SK-N-SH (cell line): ENCODE data around the gene ABCB10. TPM values are rescaled to one million over a fixed set of nuclear protein-coding genes. Genes with fewer than 3 reads are reported as not detected.

Experiments used
- CTCF ChIA-PET: fragments of 300-600, 350-600 bp; formaldehyde crosslinking; extraction: SDS; loops from one replicate; lab custom pipeline; 2021; lab: Yijun Ruan, JAX
- POLR2A ChIA-PET: fragments of 350-600 bp; sonication (Branson Sonifier 250); formaldehyde crosslinking; extraction: SDS; loops from one replicate; lab custom pipeline; 2020; ENCODE audit warnings: antibody characterized with exemption, inconsistent platforms; lab: Yijun Ruan, JAX
- DNase-seq: peaks from one replicate; pipeline ENCODE4 v3.0.0; 2012
- H2AFZ ChIP-seq: fragments of 200-600 bp; sonication (generic); 2 replicates; pipeline ENCODE4 v1.8.1; 2016; ENCODE audit warnings: antibody characterized with exemption, mild to moderate bottlenecking, low read depth
- H3F3A ChIP-seq: fragments of 200-600 bp; sonication (generic); replicated peaks from 2 replicates; pipeline ENCODE3; 2016; ENCODE audit warnings: antibody characterized with exemption, mild to moderate bottlenecking; ENCODE audit not compliant: insufficient read depth
- H3K27ac ChIP-seq, 2 experiments: fragments of 200-500 bp in 1 of 2; fragments of 200-600 bp in 1 of 2; sonication (Bioruptor generic) in 1 of 2; sonication (generic), shearing (Covaris generic) in 1 of 2; 2 replicates each; pipeline versions ENCODE4 v1.5.1 to v1.6.1; 2014 to 2016; ENCODE audit warnings: low read depth in 2 of 2, inconsistent platforms in 1 of 2, low read length in 1 of 2, mild to moderate bottlenecking in 1 of 2, mixed read lengths in 1 of 2
- H3K27me3 ChIP-seq: fragments of 200-600 bp; sonication (generic), shearing (Covaris generic); 2 replicates; pipeline ENCODE4 v1.6.1; 2016; ENCODE audit warnings: mixed run types; ENCODE audit not compliant: insufficient read depth
- H3K36me3 ChIP-seq, 2 experiments: fragments of 200-500 bp in 1 of 2; fragments of 200-600 bp in 1 of 2; sonication (Bioruptor generic) in 1 of 2; sonication (generic) in 1 of 2; replicated peaks in 1 of 2; 2 replicates each; pipeline versions ENCODE3 to v1.5.1; 2014 to 2016; ENCODE audit warnings: low read length in 1 of 2, mild to moderate bottlenecking in 1 of 2; ENCODE audit not compliant: insufficient read depth in 2 of 2, control insufficient read depth in 1 of 2
- H3K4me1 ChIP-seq, 2 experiments: fragments of 200-500 bp in 1 of 2; fragments of 200-600 bp in 1 of 2; sonication (Bioruptor generic) in 1 of 2; sonication (generic), shearing (Covaris generic) in 1 of 2; 2 replicates each; pipeline versions ENCODE4 v1.5.1 to v1.6.1; 2014 to 2016; ENCODE audit warnings: low read depth in 1 of 2, low read length in 1 of 2, mixed run types in 1 of 2; ENCODE audit not compliant: insufficient read depth in 2 of 2, control insufficient read depth in 1 of 2
- H3K4me2 ChIP-seq: fragments of 200-600 bp; sonication (generic), shearing (Covaris generic); 2 replicates; pipeline ENCODE4 v1.6.1; 2017; ENCODE audit warnings: mixed run types
- H3K4me3 ChIP-seq, 2 experiments: fragments of 200-500 bp in 1 of 2; fragments of 200-600 bp in 1 of 2; sonication (Bioruptor generic) in 1 of 2; sonication (generic), shearing (Covaris generic) in 1 of 2; 2 replicates each; pipeline versions ENCODE4 v1.5.1 to v1.8.1; 2014 to 2016; ENCODE audit warnings: low read depth in 2 of 2, inconsistent platforms in 1 of 2, low read length in 1 of 2, mild to moderate bottlenecking in 1 of 2, mixed read lengths in 1 of 2, moderate library complexity in 1 of 2
- H3K79me2 ChIP-seq: fragments of 200-600 bp; sonication (generic); 2 replicates; pipeline ENCODE4 v1.8.1; 2017; ENCODE audit warnings: mild to moderate bottlenecking; ENCODE audit not compliant: insufficient read depth
- H3K9ac ChIP-seq: fragments of 200-600 bp; sonication (generic); 2 replicates; pipeline ENCODE4 v1.6.1; 2017; ENCODE audit warnings: mixed run types
- H3K9me2 ChIP-seq: fragments of 200-600 bp; sonication (generic); 2 replicates; pipeline ENCODE4 v1.6.1; 2017; ENCODE audit warnings: mixed run types
- H3K9me3 ChIP-seq: fragments of 200-600 bp; sonication (generic); 2 replicates; pipeline ENCODE4 v1.6.1; 2017; ENCODE audit warnings: mixed run types, mild to moderate bottlenecking, moderate library complexity
- H4K20me1 ChIP-seq: fragments of 200-600 bp; sonication (generic); 2 replicates; pipeline ENCODE4 v1.6.1; 2017; ENCODE audit warnings: mild to moderate bottlenecking, mixed run types; ENCODE audit not compliant: insufficient read depth
- CHD2 ChIP-seq: fragments of 150-350 bp; IDR thresholded peaks from 2 replicates; pipeline ENCODE4 v1.6.1; 2018; ENCODE audit warnings: low read length; ENCODE audit not compliant: partially characterized antibody
- EP300 ChIP-seq, 2 experiments: IDR thresholded peaks; 2 replicates each; pipeline versions ENCODE4 v1.4.0 to v1.6.1; 2012; ENCODE audit warnings: borderline replicate concordance in 1 of 2, low read depth in 1 of 2, low read length in 1 of 2
- GABPA ChIP-seq: IDR thresholded peaks from 2 replicates; pipeline ENCODE4 v1.4.0; 2012; ENCODE audit warnings: low read depth, mild to moderate bottlenecking
- JUND ChIP-seq: IDR thresholded peaks from 2 replicates; pipeline ENCODE4 v1.4.0; 2012
- MEF2A ChIP-seq: IDR thresholded peaks from 2 replicates; pipeline ENCODE4 v1.4.0; 2012; ENCODE audit warnings: low read depth, borderline replicate concordance
- MXI1 ChIP-seq: IDR thresholded peaks from 2 replicates; pipeline ENCODE4 v1.6.1; 2012; ENCODE audit warnings: mild to moderate bottlenecking, low read depth, low read length, improper control_type of control experiment
- NFIC ChIP-seq: IDR thresholded peaks from 2 replicates; pipeline ENCODE4 v1.4.0; 2012; ENCODE audit warnings: borderline replicate concordance
- RAD21 ChIP-seq: IDR thresholded peaks from 2 replicates; pipeline ENCODE4 v1.6.1; 2012; ENCODE audit warnings: mild to moderate bottlenecking, low read length
- RCOR1 ChIP-seq: fragments of 150-350 bp; IDR thresholded peaks from 2 replicates; pipeline ENCODE4 v1.6.1; 2017; ENCODE audit warnings: antibody characterized with exemption, low read length
- RFX5 ChIP-seq: IDR thresholded peaks from 2 replicates; pipeline ENCODE4 v1.6.1; 2012; ENCODE audit warnings: mild to moderate bottlenecking, improper control_type of control experiment, low read length
- RXRA ChIP-seq: IDR thresholded peaks from 2 replicates; pipeline ENCODE4 v1.4.0; 2012; ENCODE audit warnings: low read depth, mild to moderate bottlenecking, borderline replicate concordance
- SIN3A ChIP-seq: IDR thresholded peaks from 2 replicates; pipeline ENCODE4 v1.6.1; 2012; ENCODE audit warnings: low read depth, mild to moderate bottlenecking, low read length, moderate library complexity, borderline replicate concordance
- TAF1 ChIP-seq: IDR thresholded peaks from 2 replicates; pipeline ENCODE4 v1.6.1; 2012; ENCODE audit warnings: low read depth, mild to moderate bottlenecking, low read length, moderate library complexity, borderline replicate concordance
- YY1 ChIP-seq: IDR thresholded peaks from 2 replicates; pipeline ENCODE4 v1.4.0; 2012; ENCODE audit warnings: low read depth, mild to moderate bottlenecking
- WGBS: methylation state at CpG from one replicate; pipeline ENCODE4 v1.1.6; 2017; ENCODE audit warnings: low lambda C conversion rate; 5-methylcytosine and 5-hydroxymethylcytosine counted together
- polyA plus RNA-seq, 3 experiments: library from polyadenylated mRNA; depleted of rRNA; stranded (reverse); fragments of >200 nt; gene quantifications; 2 replicates each; pipeline ENCODE4 v1.2.3, GENCODE V29; 2012
- TF ChIP-seq, protein P1 (sequence below): IDR thresholded peaks from 2 replicates; pipeline ENCODE4 v1.4.0; 2012; ENCODE audit warnings: low read depth, borderline replicate concordance
- TF ChIP-seq, protein P2 (sequence below): IDR thresholded peaks from 2 replicates; pipeline ENCODE4 v1.4.0; 2012; ENCODE audit warnings: low read depth, borderline replicate concordance
- TF ChIP-seq, protein P3 (sequence below): IDR thresholded peaks from 2 replicates; pipeline ENCODE4 v1.6.1; 2012; ENCODE audit warnings: mild to moderate bottlenecking, low read depth, low read length, moderate library complexity

ABCB10 gene
- polyA plus RNA-seq, 1 of the 3 experiments (the other 2 are of a cell fraction) = 5.7 TPM

DNA sequence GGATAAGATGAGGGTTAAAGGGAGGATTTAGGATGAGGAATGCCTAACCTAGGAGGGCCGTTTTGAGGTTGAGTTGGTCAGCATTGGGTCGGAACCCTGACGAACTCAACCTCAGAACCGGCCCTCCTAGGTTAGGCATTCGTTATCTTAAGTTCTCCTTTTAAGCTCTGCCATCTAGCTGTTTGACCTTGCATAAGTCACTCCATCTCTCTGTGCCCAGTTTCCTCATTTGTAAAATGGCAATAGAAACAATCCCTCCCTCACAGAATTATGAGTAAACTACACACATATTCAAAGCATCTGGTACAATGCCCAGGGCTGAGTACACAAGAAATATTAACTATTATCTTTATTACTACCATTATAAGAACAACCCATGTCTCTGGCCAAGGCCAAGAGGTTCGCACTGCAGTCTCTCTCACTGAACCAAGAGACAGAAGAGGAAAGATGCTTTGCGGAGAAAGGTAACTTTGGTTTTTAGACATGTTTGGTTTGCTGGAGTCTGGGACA, 4.8 kb downstream of the ABCB10 start:
- peaks cover 3% of the 10 kb centered on the region for H4K20me1 ChIP-seq
- H3K9me3 ChIP-seq = no peaks in the 10 kb centered on the region

DNA sequence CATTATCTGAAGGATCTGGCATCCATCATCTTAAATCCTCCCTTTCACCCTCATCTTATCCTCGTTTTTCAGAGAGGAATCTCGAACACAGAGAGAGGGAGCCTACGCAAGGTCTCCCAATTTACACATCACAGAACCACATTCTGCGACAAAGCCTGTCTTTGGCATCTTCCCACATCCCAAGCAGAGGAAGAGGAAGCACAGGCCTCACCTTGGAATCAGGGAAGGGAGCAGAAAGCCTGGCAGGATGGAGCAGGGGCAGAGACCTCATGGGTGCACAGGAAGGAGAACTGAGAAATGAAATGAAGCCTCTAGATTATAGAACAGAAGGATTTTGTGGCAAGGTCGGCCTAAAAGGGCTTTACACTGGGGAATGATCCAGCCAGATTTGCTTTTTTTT, 5.8 kb downstream of the ABCB10 start:
- CTCF ChIA-PET = no interaction called here
- TF ChIP-seq, protein P1, sequence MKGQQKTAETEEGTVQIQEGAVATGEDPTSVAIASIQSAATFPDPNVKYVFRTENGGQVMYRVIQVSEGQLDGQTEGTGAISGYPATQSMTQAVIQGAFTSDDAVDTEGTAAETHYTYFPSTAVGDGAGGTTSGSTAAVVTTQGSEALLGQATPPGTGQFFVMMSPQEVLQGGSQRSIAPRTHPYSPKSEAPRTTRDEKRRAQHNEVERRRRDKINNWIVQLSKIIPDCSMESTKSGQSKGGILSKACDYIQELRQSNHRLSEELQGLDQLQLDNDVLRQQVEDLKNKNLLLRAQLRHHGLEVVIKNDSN = no peak
- TF ChIP-seq RXRA (no peak), RFX5 (no peak), SIN3A (no peak), RAD21 (no peak), RCOR1 (no peak), NFIC (no peak), MXI1 (no peak)
- TF ChIP-seq, protein P2, sequence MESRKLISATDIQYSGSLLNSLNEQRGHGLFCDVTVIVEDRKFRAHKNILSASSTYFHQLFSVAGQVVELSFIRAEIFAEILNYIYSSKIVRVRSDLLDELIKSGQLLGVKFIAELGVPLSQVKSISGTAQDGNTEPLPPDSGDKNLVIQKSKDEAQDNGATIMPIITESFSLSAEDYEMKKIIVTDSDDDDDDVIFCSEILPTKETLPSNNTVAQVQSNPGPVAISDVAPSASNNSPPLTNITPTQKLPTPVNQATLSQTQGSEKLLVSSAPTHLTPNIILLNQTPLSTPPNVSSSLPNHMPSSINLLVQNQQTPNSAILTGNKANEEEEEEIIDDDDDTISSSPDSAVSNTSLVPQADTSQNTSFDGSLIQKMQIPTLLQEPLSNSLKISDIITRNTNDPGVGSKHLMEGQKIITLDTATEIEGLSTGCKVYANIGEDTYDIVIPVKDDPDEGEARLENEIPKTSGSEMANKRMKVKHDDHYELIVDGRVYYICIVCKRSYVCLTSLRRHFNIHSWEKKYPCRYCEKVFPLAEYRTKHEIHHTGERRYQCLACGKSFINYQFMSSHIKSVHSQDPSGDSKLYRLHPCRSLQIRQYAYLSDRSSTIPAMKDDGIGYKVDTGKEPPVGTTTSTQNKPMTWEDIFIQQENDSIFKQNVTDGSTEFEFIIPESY = no peak

More for the DNA sequence above, 4.8 kb downstream of the ABCB10 start:
- no peak overlapping the region for H3K4me2 ChIP-seq
- peaks cover 90% of the 10 kb centered on the region for H3K79me2 ChIP-seq
- no peak overlapping the region for H2AFZ ChIP-seq
- H3K4me1 ChIP-seq = peaks cover 0 to 14% of the 10 kb centered on the region in 2 experiments; a peak in 2 of 4 replicates
- 91% methylated on average over 7 of the region's 7 CpGs for WGBS
- peaks cover 3 to 4% of the 10 kb centered on the region in 2 experiments for H3K36me3 ChIP-seq
- no peak overlapping the region for H3K27ac ChIP-seq
- TF ChIP-seq, protein P2 = no peak
- no peak for TF ChIP-seq EP300 (IDR thresholded peaks at IDR 0.05; ENCODE audit: borderline replicate concordance in 1 of 2, low read depth in 1 of 2, low read length in 1 of 2)
- TF ChIP-seq MEF2A = no peak
- TF ChIP-seq RCOR1 = no peak
- no peak for TF ChIP-seq TAF1
- no peak for TF ChIP-seq CHD2
- no peak for TF ChIP-seq GABPA
- TF ChIP-seq NFIC = no peak
- TF ChIP-seq YY1 = no peak
- no peak for TF ChIP-seq RFX5
- no peak for TF ChIP-seq JUND
- TF ChIP-seq, protein P3, sequence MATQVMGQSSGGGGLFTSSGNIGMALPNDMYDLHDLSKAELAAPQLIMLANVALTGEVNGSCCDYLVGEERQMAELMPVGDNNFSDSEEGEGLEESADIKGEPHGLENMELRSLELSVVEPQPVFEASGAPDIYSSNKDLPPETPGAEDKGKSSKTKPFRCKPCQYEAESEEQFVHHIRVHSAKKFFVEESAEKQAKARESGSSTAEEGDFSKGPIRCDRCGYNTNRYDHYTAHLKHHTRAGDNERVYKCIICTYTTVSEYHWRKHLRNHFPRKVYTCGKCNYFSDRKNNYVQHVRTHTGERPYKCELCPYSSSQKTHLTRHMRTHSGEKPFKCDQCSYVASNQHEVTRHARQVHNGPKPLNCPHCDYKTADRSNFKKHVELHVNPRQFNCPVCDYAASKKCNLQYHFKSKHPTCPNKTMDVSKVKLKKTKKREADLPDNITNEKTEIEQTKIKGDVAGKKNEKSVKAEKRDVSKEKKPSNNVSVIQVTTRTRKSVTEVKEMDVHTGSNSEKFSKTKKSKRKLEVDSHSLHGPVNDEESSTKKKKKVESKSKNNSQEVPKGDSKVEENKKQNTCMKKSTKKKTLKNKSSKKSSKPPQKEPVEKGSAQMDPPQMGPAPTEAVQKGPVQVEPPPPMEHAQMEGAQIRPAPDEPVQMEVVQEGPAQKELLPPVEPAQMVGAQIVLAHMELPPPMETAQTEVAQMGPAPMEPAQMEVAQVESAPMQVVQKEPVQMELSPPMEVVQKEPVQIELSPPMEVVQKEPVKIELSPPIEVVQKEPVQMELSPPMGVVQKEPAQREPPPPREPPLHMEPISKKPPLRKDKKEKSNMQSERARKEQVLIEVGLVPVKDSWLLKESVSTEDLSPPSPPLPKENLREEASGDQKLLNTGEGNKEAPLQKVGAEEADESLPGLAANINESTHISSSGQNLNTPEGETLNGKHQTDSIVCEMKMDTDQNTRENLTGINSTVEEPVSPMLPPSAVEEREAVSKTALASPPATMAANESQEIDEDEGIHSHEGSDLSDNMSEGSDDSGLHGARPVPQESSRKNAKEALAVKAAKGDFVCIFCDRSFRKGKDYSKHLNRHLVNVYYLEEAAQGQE = no peak
- H3K4me3 ChIP-seq = no peak overlapping the region
- H3K9ac ChIP-seq = no peak overlapping the region
- H3K27me3 ChIP-seq = no peaks in the 10 kb centered on the region
- no peaks in the 10 kb centered on the region for H3K9me2 ChIP-seq
- CTCF ChIA-PET = no interaction called here
- POLR2A ChIA-PET = no interaction called here
- DNase-seq = no peak
- no peaks in the 10 kb centered on the region for H3F3A ChIP-seq

More for the DNA sequence above, 5.8 kb downstream of the ABCB10 start:
- H2AFZ ChIP-seq = no peak overlapping the region
- peaks cover 3 to 4% of the 10 kb centered on the region in 2 experiments for H3K36me3 ChIP-seq
- H3K4me1 ChIP-seq = peaks cover 0 to 14% of the 10 kb centered on the region in 2 experiments; a peak in 2 of 4 replicates
- 94% methylated on average over 5 of the region's 5 CpGs for WGBS
- no peaks in the 10 kb centered on the region for H3K9me3 ChIP-seq
- DNase-seq = no peak
- peaks cover 86% of the 10 kb centered on the region for H3K79me2 ChIP-seq
- H4K20me1 ChIP-seq = peaks cover 3% of the 10 kb centered on the region
- H3K9ac ChIP-seq = no peak overlapping the region
- no peak overlapping the region for H3K4me3 ChIP-seq
- H3K27me3 ChIP-seq = no peaks in the 10 kb centered on the region
- no peaks in the 10 kb centered on the region for H3K9me2 ChIP-seq
- POLR2A ChIA-PET = no interaction called here
- H3F3A ChIP-seq = no peaks in the 10 kb centered on the region
- no peak overlapping the region for H3K4me2 ChIP-seq
- H3K27ac ChIP-seq = no peak overlapping the region
